Kidney tubule cell (primary cell): ENCODE data around the gene ARHGEF37.

Experiments used
- DNase-seq: peaks from one replicate; pipeline ENCODE4 v3.0.0-alpha.2; 2018; ENCODE audit warnings: low spot score

Gene ARHGEF37

GRCh38 chr5:149603210-149603609, 21.9 kb downstream of the ARHGEF37 start:
- DNase-seq: peak; percentile 40

GRCh38 chr5:149603920-149604319, 22.6 kb downstream of the ARHGEF37 start:
- no peak for DNase-seq

- no peak for DNase-seq
Observed at GRCh38 chr5:149604321-149604720, 23.0 kb downstream of the ARHGEF37 start.

GRCh38 chr5:149605354-149605997, 24.2 kb downstream of the ARHGEF37 start:
- no peak for DNase-seq

GRCh38 chr5:149605998-149606724, 24.9 kb downstream of the ARHGEF37 start:
- DNase-seq: peak; percentile 89

- no peak for DNase-seq
Observed at GRCh38 chr5:149608936-149609545, 27.7 kb downstream of the ARHGEF37 start.

- no peak for DNase-seq
Observed at GRCh38 chr5:149609640-149610219, 28.4 kb downstream of the ARHGEF37 start.

- no peak for DNase-seq
Observed at GRCh38 chr5:149610589-149611255, 29.4 kb downstream of the ARHGEF37 start.

GRCh38 chr5:149611326-149611725, 30.0 kb downstream of the ARHGEF37 start:
- DNase-seq: peak; percentile 24

GRCh38 chr5:149614034-149614907, 33.0 kb downstream of the ARHGEF37 start:
- DNase-seq: no peak

- no peak for DNase-seq
Observed at GRCh38 chr5:149615976-149616375, 34.7 kb downstream of the ARHGEF37 start.

GRCh38 chr5:149616727-149617285, 35.5 kb downstream of the ARHGEF37 start:
- DNase-seq: no peak

- peak; percentile 93 for DNase-seq
Observed at GRCh38 chr5:149617760-149618306, 36.5 kb downstream of the ARHGEF37 start.

GRCh38 chr5:149618581-149619248, 37.4 kb downstream of the ARHGEF37 start:
- DNase-seq: peak; percentile 83

GRCh38 chr5:149621415-149622098, 40.3 kb downstream of the ARHGEF37 start:
- DNase-seq: no peak

- DNase-seq: no peak
Observed at GRCh38 chr5:149622466-149622865, 41.2 kb downstream of the ARHGEF37 start.

GRCh38 chr5:149623473-149623872, 42.2 kb downstream of the ARHGEF37 start:
- no peak for DNase-seq

- DNase-seq: no peak
Observed at GRCh38 chr5:149627070-149627469, 45.8 kb downstream of the ARHGEF37 start.

GRCh38 chr5:149628221-149628620, 46.9 kb downstream of the ARHGEF37 start:
- DNase-seq: no peak
